Osteoblast (primary cell): ENCODE data around the gene OR10H3. TPM values are rescaled to one million over a fixed set of nuclear protein-coding genes. Genes with fewer than 3 reads are reported as not detected.

Experiments
- DNase-seq: peaks from one replicate; pipeline ENCODE4 v3.0.0; 2011; ENCODE audit warnings: low spot score, mixed read lengths; ENCODE audit not compliant: insufficient read length; ENCODE audit errors: missing footprints
- H2AFZ ChIP-seq: 2 replicates; pipeline ENCODE4 v1.6.0; 2011; ENCODE audit warnings: mild to moderate bottlenecking, low read length
- H3K27ac ChIP-seq: 2 replicates; pipeline ENCODE4 v1.5.1; 2011; ENCODE audit warnings: mild to moderate bottlenecking, low read depth, low read length, moderate library complexity
- H3K27me3 ChIP-seq: 2 replicates; pipeline ENCODE4 v1.6.0; 2012; ENCODE audit warnings: mild to moderate bottlenecking, control low read depth, inconsistent platforms, low read length, moderate library complexity; ENCODE audit not compliant: insufficient read depth
- H3K36me3 ChIP-seq: 2 replicates; pipeline ENCODE4 v1.5.1; 2011; ENCODE audit warnings: mild to moderate bottlenecking, low read length, control low read depth, moderate library complexity; ENCODE audit not compliant: insufficient read depth
- H3K4me1 ChIP-seq: 2 replicates; pipeline ENCODE4 v1.5.1; 2011; ENCODE audit warnings: mild to moderate bottlenecking, low read length, control low read depth, moderate library complexity; ENCODE audit not compliant: insufficient read depth
- H3K4me2 ChIP-seq: 2 replicates; pipeline ENCODE4 v1.6.0; 2011; ENCODE audit warnings: mild to moderate bottlenecking, low read length; ENCODE audit not compliant: insufficient read depth
- H3K4me3 ChIP-seq: fragments of 200-600 bp; sonication (generic); 3 replicates; pipeline ENCODE4 v1.5.1; 2012; ENCODE audit warnings: mild to moderate bottlenecking, low read length, inconsistent platforms; ENCODE audit not compliant: insufficient read depth
- H3K79me2 ChIP-seq: 2 replicates; pipeline ENCODE4 v1.6.0; 2012; ENCODE audit warnings: mild to moderate bottlenecking, low read length, control low read depth, inconsistent platforms; ENCODE audit not compliant: insufficient read depth
- H3K9me3 ChIP-seq: 2 replicates; pipeline ENCODE4 v1.5.1; 2011; ENCODE audit warnings: low read depth, low read length, control low read depth
- H4K20me1 ChIP-seq: 2 replicates; pipeline ENCODE4 v1.6.0; 2012; ENCODE audit warnings: mild to moderate bottlenecking, low read length, control low read depth; ENCODE audit not compliant: insufficient read depth
- CTCF ChIP-seq: IDR thresholded peaks from 2 replicates; pipeline ENCODE4 v1.5.1; 2011; ENCODE audit warnings: mild to moderate bottlenecking, low read depth, low read length, moderate library complexity; ENCODE audit errors: extremely low read depth
- total RNA-seq: library from RNA; depleted of rRNA; stranded (reverse); fragments of >200 nt; gene quantifications from 2 replicates; pipeline ENCODE4 v1.2.3, GENCODE V29; 2012

The OR10H3 gene
- total RNA-seq: not detected in 2 replicates

- Histone ChIP-seq H3K4me1 (no peaks in the 10 kb centered on the region), H3K27me3 (no peaks in the 10 kb centered on the region), H3K36me3 (no peaks in the 10 kb centered on the region), H3K4me3 (no peak within 1 kb of the TSS), H3K9me3 (peaks cover 2% of the 10 kb centered on the region), H2AFZ (no peak within 1 kb of the TSS), H3K27ac (no peak within 1 kb of the TSS), H3K79me2 (no peaks in the 10 kb centered on the region), H4K20me1 (no peaks in the 10 kb centered on the region), H3K4me2 (no peak within 1 kb of the TSS)
- DNase-seq: no peak
- no peak for TF ChIP-seq CTCF
Measured at GRCh38 chr19:15737722-15738121, at the start of gene OR10H3. Gene OR10H3 (plus strand): TSS chr19:15737985. CDS start chr19:15741393, 3,408 bp downstream.

GRCh38 chr19:15696654-15697194 lies 41.1 kb upstream of the OR10H3 start:
- no peak overlapping the region for H3K27ac ChIP-seq
- no peak overlapping the region for H2AFZ ChIP-seq
- no peaks in the 10 kb centered on the region for H3K36me3 ChIP-seq
- H4K20me1 ChIP-seq: no peaks in the 10 kb centered on the region
- no peaks in the 10 kb centered on the region for H3K27me3 ChIP-seq
- H3K4me1 ChIP-seq: no peaks in the 10 kb centered on the region
- no peaks in the 10 kb centered on the region for H3K9me3 ChIP-seq
- no peaks in the 10 kb centered on the region for H3K79me2 ChIP-seq
- no peak overlapping the region for H3K4me3 ChIP-seq
- H3K4me2 ChIP-seq: no peak overlapping the region
- DNase-seq: no peak
- TF ChIP-seq CTCF: no peak

- Histone ChIP-seq H2AFZ (no peak overlapping the region), H3K27ac (no peak overlapping the region), H3K36me3 (no peaks in the 10 kb centered on the region), H3K4me1 (no peaks in the 10 kb centered on the region), H4K20me1 (no peaks in the 10 kb centered on the region), H3K27me3 (no peaks in the 10 kb centered on the region), H3K79me2 (no peaks in the 10 kb centered on the region), H3K4me3 (no peak overlapping the region), H3K4me2 (no peak overlapping the region), H3K9me3 (no peaks in the 10 kb centered on the region)
- DNase-seq: peak; percentile 38
- no peak for TF ChIP-seq CTCF
Measured at GRCh38 chr19:15701757-15702533, 35.8 kb upstream of the OR10H3 start.

GRCh38 chr19:15702534-15702930 lies 35.3 kb upstream of the OR10H3 start:
- no peaks in the 10 kb centered on the region for H3K9me3 ChIP-seq
- no peak for DNase-seq
- H4K20me1 ChIP-seq: no peaks in the 10 kb centered on the region
- no peaks in the 10 kb centered on the region for H3K36me3 ChIP-seq
- no peaks in the 10 kb centered on the region for H3K27me3 ChIP-seq
- no peak overlapping the region for H3K27ac ChIP-seq
- no peak overlapping the region for H3K4me2 ChIP-seq
- no peak overlapping the region for H3K4me3 ChIP-seq
- no peaks in the 10 kb centered on the region for H3K79me2 ChIP-seq
- H2AFZ ChIP-seq: no peak overlapping the region
- TF ChIP-seq CTCF: no peak
- no peaks in the 10 kb centered on the region for H3K4me1 ChIP-seq
